Measurements from ENCODE around the gene GRK5.

DNA sequence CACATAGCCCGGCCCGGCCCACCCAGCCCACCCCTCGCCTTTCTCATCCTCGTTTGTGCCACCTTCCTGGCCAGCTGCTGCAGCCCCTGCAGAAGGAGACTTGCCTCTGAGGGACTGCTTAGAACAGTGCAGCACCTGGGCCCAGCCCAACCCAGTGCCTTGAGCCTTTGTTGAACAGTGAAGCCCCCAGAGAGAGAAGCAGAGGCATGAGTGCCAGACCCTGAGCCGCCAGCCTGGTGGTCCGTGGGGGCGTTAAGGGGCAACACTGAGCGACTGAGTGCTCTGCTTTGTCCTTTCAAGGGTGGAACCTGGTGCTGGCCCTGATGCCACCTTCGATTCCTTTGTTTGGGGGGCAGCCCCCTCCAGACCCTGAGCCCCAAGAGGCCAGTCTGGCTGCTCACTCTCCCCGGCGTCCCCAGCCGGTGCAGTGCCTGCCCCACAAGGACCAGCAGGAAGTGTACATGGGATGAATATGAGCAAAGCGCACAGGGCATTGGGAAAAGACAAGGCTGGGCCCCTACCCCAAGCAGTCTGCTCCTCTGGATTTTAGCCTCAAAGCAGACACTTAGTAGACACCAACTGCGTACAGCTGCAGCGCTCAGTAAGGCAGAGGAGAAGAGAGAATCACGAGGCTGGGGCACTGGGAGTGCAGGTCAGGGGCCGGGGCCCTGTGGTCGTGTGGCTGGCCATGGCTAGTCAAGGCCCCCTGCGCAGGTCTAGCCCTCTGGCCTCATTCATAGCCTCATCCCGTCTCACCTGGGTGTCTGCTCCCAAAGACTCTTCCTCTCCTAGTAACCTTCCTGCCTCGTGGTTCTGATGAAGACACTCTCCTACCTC lies 239.3 kb downstream of the GRK5 start:
- TF ChIP-seq, protein P1, sequence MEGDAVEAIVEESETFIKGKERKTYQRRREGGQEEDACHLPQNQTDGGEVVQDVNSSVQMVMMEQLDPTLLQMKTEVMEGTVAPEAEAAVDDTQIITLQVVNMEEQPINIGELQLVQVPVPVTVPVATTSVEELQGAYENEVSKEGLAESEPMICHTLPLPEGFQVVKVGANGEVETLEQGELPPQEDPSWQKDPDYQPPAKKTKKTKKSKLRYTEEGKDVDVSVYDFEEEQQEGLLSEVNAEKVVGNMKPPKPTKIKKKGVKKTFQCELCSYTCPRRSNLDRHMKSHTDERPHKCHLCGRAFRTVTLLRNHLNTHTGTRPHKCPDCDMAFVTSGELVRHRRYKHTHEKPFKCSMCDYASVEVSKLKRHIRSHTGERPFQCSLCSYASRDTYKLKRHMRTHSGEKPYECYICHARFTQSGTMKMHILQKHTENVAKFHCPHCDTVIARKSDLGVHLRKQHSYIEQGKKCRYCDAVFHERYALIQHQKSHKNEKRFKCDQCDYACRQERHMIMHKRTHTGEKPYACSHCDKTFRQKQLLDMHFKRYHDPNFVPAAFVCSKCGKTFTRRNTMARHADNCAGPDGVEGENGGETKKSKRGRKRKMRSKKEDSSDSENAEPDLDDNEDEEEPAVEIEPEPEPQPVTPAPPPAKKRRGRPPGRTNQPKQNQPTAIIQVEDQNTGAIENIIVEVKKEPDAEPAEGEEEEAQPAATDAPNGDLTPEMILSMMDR (IDR thresholded peaks at IDR 0.05) = no peak
- TF ChIP-seq ZFX (IDR thresholded peaks at IDR 0.05; ENCODE audit: borderline replicate concordance) = no peak
